ENCODE results near the gene NTM. TPM values are rescaled to one million over a fixed set of nuclear protein-coding genes. Genes with fewer than 3 reads are reported as not detected.

NTM gene
- total RNA-seq, 1 experiment from 2014 or later, result 9.9 TPM

GRCh38 chr11:131925829-131926228 lies 555.4 kb downstream of the NTM start:
- no peak overlapping the region for H2AFZ ChIP-seq (ENCODE audit: low read length)
- H4K5ac ChIP-seq (ENCODE audit: insufficient read length, low read depth, low read length), result no peak overlapping the region
- Mint-ChIP-seq H3K4me1 (peaks cover 11 to 25% of the 10 kb centered on the region in 2 experiments), H3K4me3 (no peak overlapping the region), H3K27ac (peak overlapping the region in 1 of 3 experiments; percentile 52; a peak in 2 of 7 replicates), H3K27me3 (ENCODE audit: low read depth) (no peaks in the 10 kb centered on the region), H3K36me3 (ENCODE audit: insufficient read depth in 1 of 3, low read depth in 3 of 3) (peaks cover 0 to 1% (median 0%) of the 10 kb centered on the region in 3 experiments; a peak in 1 of 7 replicates), H3K9me3 (no peaks in the 10 kb centered on the region)
- DNase-seq, result no peak
- no peaks in the 10 kb centered on the region for H3K27me3 ChIP-seq (ENCODE audit: insufficient read depth, low read length)
- H3K79me1 ChIP-seq (ENCODE audit: insufficient read depth, low read depth, low read length, poor library complexity, severe bottlenecking), result no peaks in the 10 kb centered on the region
- H4K20me1 ChIP-seq (ENCODE audit: control insufficient read depth, insufficient read depth, insufficient read length), result no peaks in the 10 kb centered on the region
- no peak overlapping the region for H2BK120ac ChIP-seq (ENCODE audit: low read depth, low read length, poor library complexity, severe bottlenecking)
- no peaks in the 10 kb centered on the region for H3K79me2 ChIP-seq (ENCODE audit: insufficient read depth, low read length)
- H4K8ac ChIP-seq (replicated peaks; ENCODE audit: insufficient read length, low read depth, low read length), result no peak overlapping the region
- no peak overlapping the region for H2AK5ac ChIP-seq (ENCODE audit: insufficient read length, low read length)
- no peak overlapping the region for H3K18ac ChIP-seq (ENCODE audit: insufficient read length, low read depth, low read length)
- H4K91ac ChIP-seq (ENCODE audit: insufficient read length, low read depth, low read length), result no peak overlapping the region
- no peak overlapping the region for H3K4ac ChIP-seq (ENCODE audit: low read depth, low read length)
- peaks cover 3% of the 10 kb centered on the region; the same call in 1 of the 2 replicates for H3K4me1 ChIP-seq (ENCODE audit: insufficient read depth, low read length)
- no peak overlapping the region for H3K56ac ChIP-seq (ENCODE audit: insufficient read length, low read depth, low read length)
- H2BK12ac ChIP-seq (ENCODE audit: insufficient read length, low read depth, low read length), result no peak overlapping the region
- H3K9ac ChIP-seq (ENCODE audit: extremely low read depth, insufficient read length, low read length), result no peak overlapping the region
- H3K4me2 ChIP-seq (ENCODE audit: insufficient read depth, insufficient read length, low read length), result no peak overlapping the region
- TF ChIP-seq CTCF (conservative IDR thresholded peaks at IDR 0.05), result no peak
- no peak overlapping the region for H3K14ac ChIP-seq (ENCODE audit: insufficient read depth, low read length)
- no peak overlapping the region for H2BK5ac ChIP-seq (ENCODE audit: insufficient read length, low read length)
- H3K9me3 ChIP-seq (ENCODE audit: control insufficient read depth, low read depth, low read length), result no peaks in the 10 kb centered on the region
- H2BK20ac ChIP-seq (ENCODE audit: low read depth, low read length, poor library complexity, severe bottlenecking), result no peak overlapping the region
- H3K23ac ChIP-seq (ENCODE audit: insufficient read length, low read depth, low read length), result no peak overlapping the region
- no CpG with 5 or more reads among the region's 4 CpGs for WGBS (ENCODE audit: extremely low coverage, insufficient read length, low lambda C conversion rate)
- no peak overlapping the region for H2BK15ac ChIP-seq (ENCODE audit: low read depth, low read length)
- H3T11ph ChIP-seq (ENCODE audit: low read length), result no peak overlapping the region
- no peak overlapping the region for H3K27ac ChIP-seq (ENCODE audit: insufficient read length, low read depth, low read length)
- H3K23me2 ChIP-seq (ENCODE audit: insufficient read length, low read depth, low read length, poor library complexity, severe bottlenecking), result no peaks in the 10 kb centered on the region
